HepG2 (cell line): ENCODE measurements around the gene WDR27. TPM values are rescaled to one million over a fixed set of nuclear protein-coding genes. Genes with fewer than 3 reads are reported as not detected.
A peak's percentile ranks its signal among the peaks of the same experiment; 100 is the strongest.

Experiments
- ATAC-seq: fragments of 200-7000 bp; cut with Tn5 transposase; 3 replicates; pipeline ENCODE4 v1.9.1; 2020; ENCODE audit warnings: mild to moderate bottlenecking, moderate library complexity
- BruUV-seq: library from RNA; stranded (reverse); fragments of 400-500 nt; replicated peaks from 2 replicates; lab custom pipeline; 2021; lab: Mats Ljungman, UMichigan
- CTCF ChIA-PET: fragments of 300-600 bp; formaldehyde crosslinking; extraction: SDS; loops from one replicate; lab custom pipeline; 2021; ENCODE audit warnings: low total read pairs, inconsistent platforms, low intra/inter-chr PET ratio; lab: Yijun Ruan, JAX
- POLR2A ChIA-PET: fragments of 350-600 bp; sonication (Branson Sonifier 250); formaldehyde crosslinking; loops from one replicate; lab custom pipeline; 2020; ENCODE audit warnings: antibody characterized with exemption, inconsistent platforms; lab: Yijun Ruan, JAX
- DNase-seq: peaks from one replicate; pipeline ENCODE4 v3.0.0-alpha.2; 2015; ENCODE audit warnings: low spot score
- FAIRE-seq: peaks from 3 replicates; lab custom pipeline; 2011; peaks lifted over from hg19 to GRCh38; lab: Jason Lieb, UNC
- H2AFZ ChIP-seq: one replicate; pipeline ENCODE4 v1.6.1; 2011; ENCODE audit warnings: low read length, inconsistent platforms
- H3K27ac ChIP-seq: fragments of 300-600 bp; 3 replicates; pipeline ENCODE4 v1.8.0; 2011; ENCODE audit warnings: mixed run types, mild to moderate bottlenecking, mixed read lengths, low read length, inconsistent platforms; ENCODE audit not compliant: insufficient read depth; ENCODE audit errors: extremely low read length
- H3K27me3 ChIP-seq, 2 experiments: fragments of 200-600 bp in 1 of 2; 2 replicates in 1 of 2; 3 replicates in 1 of 2; pipeline versions ENCODE4 v1.6.0 to v1.8.0; 2011; ENCODE audit warnings: low read length in 2 of 2, mild to moderate bottlenecking in 2 of 2, moderate library complexity in 2 of 2, inconsistent platforms in 1 of 2; ENCODE audit not compliant: insufficient read depth in 2 of 2, control insufficient read depth in 1 of 2
- H3K36me3 ChIP-seq, 2 experiments: fragments of 200-600 bp in 1 of 2; replicated peaks in 1 of 2; 2 replicates in 1 of 2; 3 replicates in 1 of 2; pipeline versions ENCODE4 v1.5.1 to v1.8.0; 2011; ENCODE audit warnings: low read length in 2 of 2, inconsistent platforms in 1 of 2; ENCODE audit not compliant: insufficient read depth in 2 of 2, control insufficient read depth in 1 of 2
- H3K4me1 ChIP-seq: 2 replicates; pipeline ENCODE4 v1.5.1; 2012; ENCODE audit warnings: low read length, inconsistent platforms; ENCODE audit not compliant: insufficient read depth
- H3K4me2 ChIP-seq: 2 replicates; pipeline ENCODE4 v1.6.0; 2011; ENCODE audit warnings: low read depth, low read length, inconsistent platforms
- H3K4me3 ChIP-seq, 3 experiments: fragments of 200-600 bp in 1 of 3; sonication (generic), shearing (Covaris generic) in 1 of 3; replicated peaks in 1 of 3; 2 replicates each; pipeline ENCODE4 v1.5.1; 2011 to 2016; ENCODE audit warnings: low read length in 3 of 3, inconsistent platforms in 2 of 3, low read depth in 2 of 3, mild to moderate bottlenecking in 2 of 3, control low read depth in 1 of 3, mixed read lengths in 1 of 3; ENCODE audit not compliant: insufficient read depth in 1 of 3
- H3K79me2 ChIP-seq: one replicate; pipeline ENCODE4 v1.6.1; 2011; ENCODE audit warnings: low read length, inconsistent platforms; ENCODE audit not compliant: insufficient read depth
- H3K9ac ChIP-seq: 2 replicates; pipeline ENCODE4 v1.6.0; 2011; ENCODE audit warnings: mild to moderate bottlenecking, low read depth, low read length, inconsistent platforms; ENCODE audit not compliant: insufficient read depth
- H3K9me3 ChIP-seq: 2 replicates; pipeline ENCODE4 v1.5.1; 2012; ENCODE audit warnings: mild to moderate bottlenecking, low read length
- H4K20me1 ChIP-seq: 2 replicates; pipeline ENCODE4 v1.6.0; 2011; ENCODE audit warnings: inconsistent platforms, mild to moderate bottlenecking, low read length, moderate library complexity; ENCODE audit not compliant: insufficient read depth
- ATAD3A ChIP-seq: sonication (generic); formaldehyde crosslinking; IDR thresholded peaks from 2 replicates; pipeline ENCODE4 v1.4.0; 2020; ENCODE audit warnings: missing genetic modification reagents
- CAMTA2 ChIP-seq: sonication (generic); formaldehyde crosslinking; IDR thresholded peaks from 2 replicates; pipeline ENCODE4 v1.4.0; 2020; ENCODE audit warnings: mild to moderate bottlenecking, missing genetic modification reagents, borderline replicate concordance
- GATA4 ChIP-seq: sonication (generic); IDR thresholded peaks from 2 replicates; pipeline ENCODE4 v1.6.1; 2016; ENCODE audit warnings: antibody characterized with exemption, low read depth, borderline replicate concordance
- GTF3A ChIP-seq: sonication (generic); formaldehyde crosslinking; conservative IDR thresholded peaks from 2 replicates; pipeline ENCODE4 v1.4.0; 2020; ENCODE audit warnings: mild to moderate bottlenecking, missing genetic modification reagents
- HIVEP1 ChIP-seq: sonication (generic); formaldehyde crosslinking; IDR thresholded peaks from 2 replicates; pipeline ENCODE4 v1.4.0; 2020; ENCODE audit warnings: mild to moderate bottlenecking, missing genetic modification reagents
- HMG20B ChIP-seq: conservative IDR thresholded peaks from 2 replicates; pipeline ENCODE4 v1.6.1; 2016; ENCODE audit warnings: missing genetic modification reagents, missing compliant biosample characterization
- KAT2B ChIP-seq: fragments of 150-350 bp; IDR thresholded peaks from 2 replicates; pipeline ENCODE4 v1.6.1; 2014; ENCODE audit warnings: low read depth, low read length, borderline replicate concordance
- RXRA ChIP-seq: sonication (generic); formaldehyde crosslinking; IDR thresholded peaks from 2 replicates; pipeline ENCODE4 v1.5.1; 2020; ENCODE audit warnings: missing genetic modification reagents
- SMARCC2 ChIP-seq: fragments of 450-650 bp; IDR thresholded peaks from 2 replicates; pipeline ENCODE4 v1.6.1; 2017; ENCODE audit warnings: antibody characterized with exemption, mild to moderate bottlenecking
- U2AF2 ChIP-seq: fragments of 200-400 bp; formaldehyde crosslinking; IDR thresholded peaks from 2 replicates; pipeline ENCODE4 v1.6.1; 2017; ENCODE audit warnings: low read depth, mild to moderate bottlenecking, low read length
- ZKSCAN8 ChIP-seq: IDR thresholded peaks from 2 replicates; pipeline ENCODE4 v1.6.1; 2016; ENCODE audit warnings: borderline replicate concordance, missing genetic modification reagents, missing compliant biosample characterization
- ZNF10 ChIP-seq: sonication (generic); formaldehyde crosslinking; IDR thresholded peaks from 2 replicates; pipeline ENCODE4 v1.4.0; 2020; ENCODE audit warnings: mild to moderate bottlenecking, low read depth, missing genetic modification reagents, borderline replicate concordance
- ZNF180 ChIP-seq: sonication (generic); formaldehyde crosslinking; IDR thresholded peaks from 2 replicates; pipeline ENCODE4 v1.4.0; 2020; ENCODE audit warnings: low read depth, missing genetic modification reagents, borderline replicate concordance
- ZNF850 ChIP-seq: sonication (generic); formaldehyde crosslinking; conservative IDR thresholded peaks from 2 replicates; pipeline ENCODE4 v1.9.0; 2021; ENCODE audit warnings: mild to moderate bottlenecking, missing genetic modification reagents
- WGBS: methylation state at CpG from one replicate; pipeline ENCODE4 v1.1.6; 2017; ENCODE audit warnings: low lambda C conversion rate; 5-methylcytosine and 5-hydroxymethylcytosine counted together
- in situ Hi-C: cut with HindIII; loops from 2 replicates; pipeline ENCODE4 v1.10.0; 2017; ENCODE audit warnings: low pct_unique_long_range_greater_than_20kb; ENCODE audit not compliant: extremely low pct_ligation_motif_present
- intact Hi-C: fragments of 100-400 bp; cut with micrococcal nuclease; formaldehyde crosslinking; loops from one replicate; pipeline ENCODE4 v1.10.0; 2022; ENCODE audit not compliant: unreplicated experiment
- polyA plus RNA-seq, 8 experiments: library from polyadenylated mRNA; depleted of rRNA in 3 of 8; stranded (reverse) in 7 of 8; unstranded in 1 of 8; fragments of >200 nt; fragmentation: Illumina TruSeq in 4 of 8; extraction: Trizol in 4 of 8; gene quantifications; 2 replicates each; pipeline versions ENCODE4 v1.2.1 to v1.2.3, GENCODE V29; 2011 to 2016; ENCODE audit warnings: low read depth in 4 of 8, missing spikeins in 1 of 8, mixed read lengths in 1 of 8; ENCODE audit not compliant: insufficient read depth in 1 of 8
- total RNA-seq, 5 experiments: library from RNA; depleted of rRNA; stranded (reverse); fragments of >200 nt; fragmentation: Illumina TruSeq; extraction: Trizol; gene quantifications; 2 replicates each; pipeline ENCODE4 v1.2.3, GENCODE V29; 2016; ENCODE audit warnings: low read depth in 1 of 5

Gene WDR27
- total and polyA plus RNA-seq, 2 of the 13 experiments (the other 11 are each of a cell fraction or from before 2014, with no cell fraction given), result 34.1 to 80.3 TPM

- Histone ChIP-seq H2AFZ (no peak overlapping the region), H3K4me1 (no peaks in the 10 kb centered on the region), H3K4me3 (no peak overlapping the region), H3K27ac (no peak overlapping the region), H4K20me1 (no peaks in the 10 kb centered on the region), H3K79me2 (no peaks in the 10 kb centered on the region), H3K27me3 (no peaks in the 10 kb centered on the region), H3K9ac (no peak overlapping the region), H3K9me3 (no peaks in the 10 kb centered on the region), H3K36me3 (no peaks in the 10 kb centered on the region), H3K4me2 (no peak overlapping the region)
- ChIA-PET CTCF (no interaction called here), POLR2A (no interaction called here)
- FAIRE-seq, result no peak
- in situ Hi-C loops (no loop called here), intact Hi-C loops (no loop called here)
- TSS peak; percentile 43 for BruUV-seq
- 94% methylated on average over 7 of the region's 7 CpGs for WGBS
- DNase-seq, result no peak
- TF ChIP-seq ZNF180 (no peak), CAMTA2 (CRISPR knock-in tag) (no peak), U2AF2 (no peak), ZNF10 (CRISPR knock-in tag) (no peak), ZKSCAN8 (no peak), ATAD3A (no peak), ZNF850 (CRISPR knock-in tag) (no peak), SMARCC2 (no peak), GTF3A (CRISPR knock-in tag) (no peak), GATA4 (no peak), KAT2B (no peak), HMG20B (no peak), RXRA (CRISPR knock-in tag) (no peak), HIVEP1 (no peak)
- ATAC-seq, result no peak
Observed at GRCh38 chr6:169579407-169580111, 122.3 kb downstream of the WDR27 start.
